Liver (tissue), 9 donors: ENCODE measurements around the gene CACNA1D. TPM values are rescaled to one million over a fixed set of nuclear protein-coding genes. Genes with fewer than 3 reads are reported as not detected.

Source experiments
- DNase-seq: peaks from one replicate; pipeline ENCODE4 v3.0.0-alpha.2; 2017; ENCODE audit warnings: low spot score
- H3K27ac ChIP-seq, 2 donors: one replicate each; pipeline ENCODE4 v1.7.0; 2013; ENCODE audit warnings: inconsistent platforms in 2 of 2, low read length in 2 of 2, control low read depth in 1 of 2, low read depth in 1 of 2, mild to moderate bottlenecking in 1 of 2
- H3K27me3 ChIP-seq, 4 donors: one replicate each; pipeline versions ENCODE4 v1.6.1 to v1.7.0; 2013; ENCODE audit warnings: low read length in 3 of 4, inconsistent platforms in 1 of 4, mild to moderate bottlenecking in 1 of 4, moderate library complexity in 1 of 4; ENCODE audit not compliant: control insufficient read depth in 4 of 4, insufficient read depth in 4 of 4
- H3K36me3 ChIP-seq, 4 donors: one replicate each; pipeline versions ENCODE4 v1.6.1 to v1.7.0; 2013; ENCODE audit warnings: low read length in 3 of 4, mild to moderate bottlenecking in 3 of 4, low read depth in 1 of 4, moderate library complexity in 1 of 4; ENCODE audit not compliant: control insufficient read depth in 4 of 4, insufficient read depth in 3 of 4
- H3K4me1 ChIP-seq, 4 donors: one replicate each; pipeline versions ENCODE4 v1.6.1 to v1.7.0; 2013; ENCODE audit warnings: low read length in 3 of 4, mild to moderate bottlenecking in 3 of 4, moderate library complexity in 1 of 4; ENCODE audit not compliant: control insufficient read depth in 4 of 4, insufficient read depth in 4 of 4
- H3K4me3 ChIP-seq, 3 donors: one replicate each; pipeline versions ENCODE4 v1.6.1 to v1.7.0; 2013; ENCODE audit warnings: low read length in 3 of 3, control low read depth in 1 of 3, low read depth in 1 of 3, mild to moderate bottlenecking in 1 of 3
- H3K9ac ChIP-seq, 2 donors: one replicate each; pipeline ENCODE4 v1.7.0; 2013; ENCODE audit warnings: low read length in 2 of 2, mild to moderate bottlenecking in 2 of 2, moderate library complexity in 2 of 2, control low read depth in 1 of 2, low read depth in 1 of 2
- H3K9me3 ChIP-seq, 4 donors: one replicate each; pipeline versions ENCODE4 v1.6.1 to v1.7.0; 2013; ENCODE audit warnings: low read length in 3 of 4; ENCODE audit not compliant: control insufficient read depth in 4 of 4
- ATF3 ChIP-seq: IDR thresholded peaks from 2 replicates; pipeline ENCODE4 v1.6.1; 2016; ENCODE audit warnings: antibody characterized with exemption
- CTCF ChIP-seq: fragments of 150-350 bp; IDR thresholded peaks from 2 replicates; pipeline ENCODE4 v1.5.1; 2017; ENCODE audit warnings: improper control_type of control experiment, low read depth, low read length; ENCODE audit not compliant: missing input control
- EGR1 ChIP-seq, 2 donors: IDR thresholded peaks; 2 replicates each; pipeline ENCODE4 v1.6.1; 2016 to 2018; ENCODE audit warnings: antibody characterized with exemption in 2 of 2, low read depth in 2 of 2
- FOXA1 ChIP-seq: IDR thresholded peaks from 2 replicates; pipeline ENCODE4 v1.6.1; 2016; ENCODE audit warnings: antibody characterized with exemption
- FOXA2 ChIP-seq: IDR thresholded peaks from 2 replicates; pipeline ENCODE4 v1.6.1; 2016; ENCODE audit warnings: antibody characterized with exemption
- GABPA ChIP-seq, 2 donors: IDR thresholded peaks in 1 of 2; conservative IDR thresholded peaks in 1 of 2; 2 replicates each; pipeline ENCODE4 v1.6.1; 2016; ENCODE audit warnings: antibody characterized with exemption in 2 of 2, mild to moderate bottlenecking in 1 of 2, moderate library complexity in 1 of 2
- HNF4A ChIP-seq, 2 donors: conservative IDR thresholded peaks; 2 replicates each; pipeline ENCODE4 v1.6.1; 2016; ENCODE audit warnings: antibody characterized with exemption in 2 of 2, mild to moderate bottlenecking in 2 of 2
- HNF4G ChIP-seq: IDR thresholded peaks from 2 replicates; pipeline ENCODE4 v1.6.1; 2016; ENCODE audit warnings: antibody characterized with exemption
- JUND ChIP-seq, 2 donors: IDR thresholded peaks; 2 replicates each; pipeline ENCODE4 v1.6.1; 2016; ENCODE audit warnings: antibody characterized with exemption in 2 of 2
- MAX ChIP-seq: IDR thresholded peaks from 2 replicates; pipeline ENCODE4 v1.6.1; 2016; ENCODE audit warnings: antibody characterized with exemption
- NR2F2 ChIP-seq: IDR thresholded peaks from 2 replicates; pipeline ENCODE4 v1.6.1; 2016; ENCODE audit warnings: antibody characterized with exemption
- RAD21 ChIP-seq, 2 donors: IDR thresholded peaks; 2 replicates each; pipeline ENCODE4 v1.6.1; 2016; ENCODE audit warnings: antibody characterized with exemption in 2 of 2, mild to moderate bottlenecking in 2 of 2
- REST ChIP-seq: IDR thresholded peaks from 2 replicates; pipeline ENCODE4 v1.6.1; 2016; ENCODE audit warnings: antibody characterized with exemption, mild to moderate bottlenecking
- RXRA ChIP-seq, 2 donors: IDR thresholded peaks; 2 replicates each; pipeline ENCODE4 v1.6.1; 2017 to 2018; ENCODE audit warnings: antibody characterized with exemption in 2 of 2, mild to moderate bottlenecking in 1 of 2
- SP1 ChIP-seq: IDR thresholded peaks from 2 replicates; pipeline ENCODE4 v1.6.1; 2018; ENCODE audit warnings: antibody characterized with exemption, mild to moderate bottlenecking
- TAF1 ChIP-seq: conservative IDR thresholded peaks from 2 replicates; pipeline ENCODE4 v1.6.1; 2016; ENCODE audit warnings: antibody characterized with exemption, mild to moderate bottlenecking
- YY1 ChIP-seq: IDR thresholded peaks from 2 replicates; pipeline ENCODE4 v1.6.1; 2016; ENCODE audit warnings: antibody characterized with exemption, mild to moderate bottlenecking
- ZBTB33 ChIP-seq: IDR thresholded peaks from 2 replicates; pipeline ENCODE4 v1.6.1; 2016; ENCODE audit warnings: antibody characterized with exemption
- WGBS: extraction: QIAGEN DNeasy Blood & Tissue Kit; methylation state at CpG from one replicate; pipeline ENCODE4 v1.1.7; 2013; 5-methylcytosine and 5-hydroxymethylcytosine counted together
- polyA plus RNA-seq, 2 donors: library from polyadenylated mRNA; stranded (reverse) in 1 of 2; unstranded in 1 of 2; fragments of 200-250 nt in 1 of 2; fragments of >200 nt in 1 of 2; fragmentation: Nextera tagmentation in 1 of 2; extraction: Ambion mirVana in 1 of 2; gene quantifications; one replicate each; pipeline versions ENCODE4 v1.2.1 to v1.2.3, GENCODE V29; 2013 to 2015
- total RNA-seq, 2 donors: library from RNA; depleted of rRNA; stranded (reverse); fragments of >200 nt; gene quantifications; one replicate each; pipeline ENCODE4 v1.2.3, GENCODE V29; 2014
- donor health status: healthy.
- donor health status: healthy.
- donor health status: healthy.
- donor health status: healthy.
- donor health status: healthy.

Gene CACNA1D
- total and polyA plus RNA-seq, 4 donors: 1.8 to 18.9 (median 3.4) TPM

- DNase-seq: peak; percentile 23
- H3K4me1 ChIP-seq: no peaks in the 10 kb centered on the region
- no peaks in the 10 kb centered on the region for H3K9me3 ChIP-seq
- WGBS: 91% methylated on average over 7 of the region's 7 CpGs
- no peak overlapping the region for H3K9ac ChIP-seq
- no peak for TF ChIP-seq NR2F2
- TF ChIP-seq ATF3: no peak
- TF ChIP-seq REST: no peak
- no peak for TF ChIP-seq JUND (IDR thresholded peaks at IDR 0.05)
- TF ChIP-seq ZBTB33: no peak
- TF ChIP-seq CTCF: no peak
- no peak for TF ChIP-seq GABPA (IDR thresholded peaks at IDR 0.05 in 1 of 2, conservative IDR thresholded peaks at IDR 0.05 in 1 of 2)
- TF ChIP-seq EGR1 (IDR thresholded peaks at IDR 0.05; ENCODE audit: low read depth in 2 of 2): no peak
- TF ChIP-seq FOXA1: no peak
- no peak for TF ChIP-seq HNF4G
- no peak for TF ChIP-seq HNF4A (conservative IDR thresholded peaks at IDR 0.05)
- no peak for TF ChIP-seq SP1
- TF ChIP-seq FOXA2: no peak
- no peak for TF ChIP-seq MAX
- no peak for TF ChIP-seq RAD21 (IDR thresholded peaks at IDR 0.05)
- no peak for TF ChIP-seq YY1
- no peak for TF ChIP-seq RXRA (IDR thresholded peaks at IDR 0.05)
- no peak for TF ChIP-seq TAF1
- no peak overlapping the region for H3K4me3 ChIP-seq
- no peaks in the 10 kb centered on the region for H3K36me3 ChIP-seq
- H3K27me3 ChIP-seq: no peaks in the 10 kb centered on the region
- no peak overlapping the region for H3K27ac ChIP-seq
Observed at GRCh38 chr3:53690521-53690920, 196.1 kb downstream of the CACNA1D start.
